Limb (tissue), 2 donors: ENCODE measurements around the gene CHRNA9.
A peak's percentile ranks its signal among the peaks of the same experiment; 100 is the strongest.

Source experiments
- DNase-seq, 2 donors: peaks; one replicate each; pipeline ENCODE4 v3.0.0-alpha.2; 2016; ENCODE audit errors: extremely low spot score in 2 of 2

CHRNA9 gene

GRCh38 chr4:40308528-40309122, 26.5 kb upstream of the CHRNA9 start:
- DNase-seq = no peak

GRCh38 chr4:40309250-40309774, 25.8 kb upstream of the CHRNA9 start:
- DNase-seq = peak; percentile 82 to 88

GRCh38 chr4:40310225-40310624, 24.9 kb upstream of the CHRNA9 start:
- DNase-seq = no peak

- no peak for DNase-seq
Measured at GRCh38 chr4:40311811-40312346, 23.3 kb upstream of the CHRNA9 start.

- DNase-seq = no peak
Measured at GRCh38 chr4:40314951-40315350, 20.2 kb upstream of the CHRNA9 start.

GRCh38 chr4:40316333-40316781, 18.8 kb upstream of the CHRNA9 start:
- DNase-seq = peak in 1 of 2 donors; percentile 77

GRCh38 chr4:40316782-40317635, 18.1 kb upstream of the CHRNA9 start:
- DNase-seq = peak; percentile 72 to 75

- DNase-seq = no peak
Measured at GRCh38 chr4:40317916-40318658, 17.0 kb upstream of the CHRNA9 start.

- DNase-seq = no peak
Measured at GRCh38 chr4:40321574-40322275, 13.4 kb upstream of the CHRNA9 start.

GRCh38 chr4:40322811-40323210, 12.3 kb upstream of the CHRNA9 start:
- no peak for DNase-seq

- no peak for DNase-seq
Measured at GRCh38 chr4:40323866-40324265, 11.3 kb upstream of the CHRNA9 start.

- peak in 1 of 2 donors; percentile 71 for DNase-seq
Measured at GRCh38 chr4:40325406-40326019, 9.6 kb upstream of the CHRNA9 start.

- no peak for DNase-seq
Measured at GRCh38 chr4:40327340-40327739, 7.8 kb upstream of the CHRNA9 start.

GRCh38 chr4:40328383-40328782, 6.8 kb upstream of the CHRNA9 start:
- DNase-seq = no peak

GRCh38 chr4:40329805-40330204, 5.3 kb upstream of the CHRNA9 start:
- no peak for DNase-seq

- DNase-seq = no peak
Measured at GRCh38 chr4:40330536-40330935, 4.6 kb upstream of the CHRNA9 start.

GRCh38 chr4:40331101-40331745, 3.9 kb upstream of the CHRNA9 start:
- DNase-seq = no peak

- DNase-seq = no peak
Measured at GRCh38 chr4:40331961-40332360, 3.2 kb upstream of the CHRNA9 start.

GRCh38 chr4:40333921-40334352, 1.2 kb upstream of the CHRNA9 start:
- no peak for DNase-seq

GRCh38 chr4:40335525-40335894, 377 bp downstream of the CHRNA9 start:
- no peak for DNase-seq
